ENCODE results near the gene FOSL1. TPM values are rescaled to one million over a fixed set of nuclear protein-coding genes. Genes with fewer than 3 reads are reported as not detected.

FOSL1 gene
- total and polyA plus RNA-seq, 2 of the 13 experiments (the other 11 are each of a cell fraction or from before 2014, with no cell fraction given): 4.0 to 4.1 TPM

GRCh38 chr11:65884716-65885092 is 15.5 kb downstream of the FOSL1 start (continued):
- no peak for TF ChIP-seq PHF5A (CRISPR knock-in tag; IDR thresholded peaks at IDR 0.05; ENCODE audit: low read depth, unreplicated experiment)
- TF ChIP-seq THRA (CRISPR knock-in tag; IDR thresholded peaks at IDR 0.05; ENCODE audit: borderline replicate concordance): peak; percentile 56; the same call in 1 of the 2 replicates
- no peak for TF ChIP-seq TARDBP (CRISPR knock-in tag; IDR thresholded peaks at IDR 0.05)
- no peak for TF ChIP-seq PCBP2 (optimal IDR thresholded peaks at IDR 0.05; ENCODE audit: low read depth, low read length, poor library complexity, severe bottlenecking)
- no peak for TF ChIP-seq SP5 (CRISPR knock-in tag; IDR thresholded peaks at IDR 0.05; ENCODE audit: borderline replicate concordance, low read depth)
- TF ChIP-seq KAT7 (CRISPR knock-in tag; IDR thresholded peaks at IDR 0.05; ENCODE audit: borderline replicate concordance): no peak
- TF ChIP-seq NPAS2 (CRISPR knock-in tag; IDR thresholded peaks at IDR 0.05; ENCODE audit: borderline replicate concordance): no peak
- TF ChIP-seq SATB2 (CRISPR knock-in tag; IDR thresholded peaks at IDR 0.05): no peak
- no peak for TF ChIP-seq ZFP37 (CRISPR knock-in tag; IDR thresholded peaks at IDR 0.05; ENCODE audit: borderline replicate concordance)
- TF ChIP-seq NCOA5 (CRISPR knock-in tag; IDR thresholded peaks at IDR 0.05): no peak
- no peak for TF ChIP-seq NONO (IDR thresholded peaks at IDR 0.05)
- no peak; the same call in 1 of the 2 replicates for TF ChIP-seq NONO (CRISPR knock-in tag; conservative IDR thresholded peaks at IDR 0.05)
- TF ChIP-seq SCMH1 (CRISPR knock-in tag; IDR thresholded peaks at IDR 0.05; ENCODE audit: borderline replicate concordance): no peak
- no peak for TF ChIP-seq CREM (IDR thresholded peaks at IDR 0.05)
- no peak for TF ChIP-seq CREM (CRISPR knock-in tag; IDR thresholded peaks at IDR 0.05)
- TF ChIP-seq E2F2 (CRISPR knock-in tag; IDR thresholded peaks at IDR 0.05; ENCODE audit: borderline replicate concordance): no peak
- no peak for TF ChIP-seq SMARCE1 (IDR thresholded peaks at IDR 0.05; ENCODE audit: borderline replicate concordance)
- TF ChIP-seq ISX (CRISPR knock-in tag; conservative IDR thresholded peaks at IDR 0.05): no peak
- TF ChIP-seq ZBTB21 (CRISPR knock-in tag; IDR thresholded peaks at IDR 0.05): no peak
- TF ChIP-seq NFRKB (IDR thresholded peaks at IDR 0.05): no peak
- peak; percentile 63; the same call in 1 of the 2 replicates for TF ChIP-seq CBX5 (CRISPR knock-in tag; IDR thresholded peaks at IDR 0.05; ENCODE audit: borderline replicate concordance)
- no peak for TF ChIP-seq SYNCRIP (IDR thresholded peaks at IDR 0.05; ENCODE audit: insufficient read depth, low read depth, low read length)
- TF ChIP-seq RNF2 (conservative IDR thresholded peaks at IDR 0.05; ENCODE audit: low read depth): no peak
- TF ChIP-seq CBFB (CRISPR knock-in tag; IDR thresholded peaks at IDR 0.05): no peak
- 0 out of 2 replicates have a peak, but pooled peaks have one; percentile 33 for TF ChIP-seq MAZ (IDR thresholded peaks at IDR 0.05; ENCODE audit: borderline replicate concordance, low read depth, low read length)
- peak; percentile 76 for TF ChIP-seq MAZ (CRISPR knock-in tag; IDR thresholded peaks at IDR 0.05; ENCODE audit: low read depth)
- TF ChIP-seq ATAD3A (CRISPR knock-in tag; IDR thresholded peaks at IDR 0.05): no peak
- TF ChIP-seq RBAK (CRISPR knock-in tag; IDR thresholded peaks at IDR 0.05): no peak
- no peak for TF ChIP-seq BATF2 (CRISPR knock-in tag; IDR thresholded peaks at IDR 0.05)
- no peak for TF ChIP-seq TFE3 (CRISPR knock-in tag; IDR thresholded peaks at IDR 0.05)
